H9 (cell line): Measurements from ENCODE around the gene ENOPH1. TPM values are rescaled to one million over a fixed set of nuclear protein-coding genes. Genes with fewer than 3 reads are reported as not detected.

Experiments
- DNase-seq: peaks from one replicate; pipeline ENCODE4 v3.0.0-alpha.2; 2017
- H2AFZ ChIP-seq: one replicate; pipeline ENCODE4 v1.6.1; 2013; ENCODE audit warnings: mild to moderate bottlenecking, low read length, control low read depth, moderate library complexity
- H2AK5ac ChIP-seq: 2 replicates; pipeline ENCODE4 v1.6.1; 2013; ENCODE audit warnings: low read length, control low read depth, mixed read lengths; ENCODE audit not compliant: insufficient read length
- H2BK120ac ChIP-seq: one replicate; pipeline ENCODE4 v1.6.1; 2013; ENCODE audit warnings: low read depth, mild to moderate bottlenecking, low read length, control low read depth, inconsistent platforms; ENCODE audit not compliant: poor library complexity, severe bottlenecking
- H2BK12ac ChIP-seq: 2 replicates; pipeline ENCODE4 v1.6.1; 2013; ENCODE audit warnings: low read length, control low read depth, mixed read lengths, low read depth; ENCODE audit not compliant: insufficient read length
- H2BK15ac ChIP-seq: 2 replicates; pipeline ENCODE4 v1.6.1; 2013; ENCODE audit warnings: low read depth, low read length, control low read depth
- H2BK20ac ChIP-seq: one replicate; pipeline ENCODE4 v1.6.1; 2013; ENCODE audit warnings: low read depth, mild to moderate bottlenecking, low read length, control low read depth, inconsistent platforms; ENCODE audit not compliant: poor library complexity, severe bottlenecking
- H2BK5ac ChIP-seq: 2 replicates; pipeline ENCODE4 v1.6.1; 2013; ENCODE audit warnings: low read length, control low read depth, mixed read lengths; ENCODE audit not compliant: insufficient read length
- H3K14ac ChIP-seq: 2 replicates; pipeline ENCODE4 v1.6.1; 2013; ENCODE audit warnings: low read length, control low read depth; ENCODE audit not compliant: insufficient read depth
- H3K18ac ChIP-seq: 2 replicates; pipeline ENCODE4 v1.6.1; 2013; ENCODE audit warnings: low read depth, mild to moderate bottlenecking, mixed read lengths, low read length, control low read depth; ENCODE audit not compliant: insufficient read length
- H3K23ac ChIP-seq: 2 replicates; pipeline ENCODE4 v1.6.1; 2013; ENCODE audit warnings: low read length, control low read depth, mixed read lengths, low read depth; ENCODE audit not compliant: insufficient read length
- H3K23me2 ChIP-seq: 2 replicates; pipeline ENCODE4 v1.6.1; 2013; ENCODE audit warnings: low read depth, mild to moderate bottlenecking, mixed read lengths, low read length, control low read depth; ENCODE audit not compliant: insufficient read length, poor library complexity, severe bottlenecking
- H3K27ac ChIP-seq: 2 replicates; pipeline ENCODE4 v1.5.1; 2013; ENCODE audit warnings: low read length, control low read depth, mixed read lengths, low read depth; ENCODE audit not compliant: insufficient read length
- H3K27me3 ChIP-seq: 2 replicates; pipeline ENCODE4 v1.6.1; 2013; ENCODE audit warnings: low read length, control low read depth, inconsistent platforms; ENCODE audit not compliant: insufficient read depth
- H3K4ac ChIP-seq: 2 replicates; pipeline ENCODE4 v1.6.1; 2013; ENCODE audit warnings: low read depth, mild to moderate bottlenecking, control low read depth, inconsistent platforms, low read length, moderate library complexity
- H3K4me1 ChIP-seq: 2 replicates; pipeline ENCODE4 v1.6.1; 2013; ENCODE audit warnings: low read length, control low read depth, inconsistent platforms; ENCODE audit not compliant: insufficient read depth
- H3K4me2 ChIP-seq: 2 replicates; pipeline ENCODE4 v1.6.1; 2013; ENCODE audit warnings: low read length, control low read depth, mixed read lengths; ENCODE audit not compliant: insufficient read length, insufficient read depth
- H3K56ac ChIP-seq: 2 replicates; pipeline ENCODE4 v1.6.1; 2013; ENCODE audit warnings: low read depth, mild to moderate bottlenecking, mixed read lengths, low read length, control low read depth; ENCODE audit not compliant: insufficient read length
- H3K79me1 ChIP-seq: 2 replicates; pipeline ENCODE4 v1.6.1; 2013; ENCODE audit warnings: low read depth, mild to moderate bottlenecking, moderate library complexity, low read length, control low read depth, inconsistent platforms; ENCODE audit not compliant: insufficient read depth, poor library complexity, severe bottlenecking
- H3K79me2 ChIP-seq: 2 replicates; pipeline ENCODE4 v1.6.1; 2013; ENCODE audit warnings: low read length, control low read depth, inconsistent platforms; ENCODE audit not compliant: insufficient read depth
- H3K9ac ChIP-seq: 2 replicates; pipeline ENCODE4 v1.6.1; 2013; ENCODE audit warnings: low read length, control low read depth, mixed read lengths; ENCODE audit not compliant: insufficient read length; ENCODE audit errors: extremely low read depth
- H3K9me3 ChIP-seq: one replicate; pipeline ENCODE4 v1.6.1; 2013; ENCODE audit warnings: low read depth, low read length, inconsistent platforms; ENCODE audit not compliant: control insufficient read depth
- H3T11ph ChIP-seq: one replicate; pipeline ENCODE4 v1.6.1; 2013; ENCODE audit warnings: mild to moderate bottlenecking, low read length, control low read depth, inconsistent platforms
- H4K20me1 ChIP-seq: one replicate; pipeline ENCODE4 v1.6.1; 2013; ENCODE audit not compliant: control insufficient read depth, insufficient read length, insufficient read depth
- H4K5ac ChIP-seq: 2 replicates; pipeline ENCODE4 v1.6.1; 2013; ENCODE audit warnings: low read depth, mild to moderate bottlenecking, mixed read lengths, low read length, control low read depth; ENCODE audit not compliant: insufficient read length
- H4K8ac ChIP-seq: replicated peaks from 2 replicates; pipeline ENCODE4 v1.6.1; 2013; ENCODE audit warnings: low read length, control low read depth, mixed read lengths, low read depth; ENCODE audit not compliant: insufficient read length
- H4K91ac ChIP-seq: 2 replicates; pipeline ENCODE4 v1.6.1; 2013; ENCODE audit warnings: low read depth, mild to moderate bottlenecking, moderate library complexity, mixed read lengths, low read length, control low read depth; ENCODE audit not compliant: insufficient read length
- H3K27ac Mint-ChIP-seq, 3 experiments: 2 replicates in 2 of 3; 3 replicates in 1 of 3; pipeline ENCODE4 v1.8.0; 2020 to 2021; ENCODE audit warnings: mixed read lengths in 3 of 3, mild to moderate bottlenecking in 1 of 3, moderate library complexity in 1 of 3
- H3K27me3 Mint-ChIP-seq: 2 replicates; pipeline ENCODE4 v1.8.0; 2021; ENCODE audit warnings: low read depth, mild to moderate bottlenecking, moderate library complexity, mixed read lengths
- H3K36me3 Mint-ChIP-seq, 3 experiments: 2 replicates in 2 of 3; 3 replicates in 1 of 3; pipeline ENCODE4 v1.8.0; 2020 to 2021; ENCODE audit warnings: low read depth in 3 of 3, mixed read lengths in 3 of 3; ENCODE audit not compliant: insufficient read depth in 1 of 3
- H3K4me1 Mint-ChIP-seq, 2 experiments: 2 replicates each; pipeline ENCODE4 v1.8.0; 2020; ENCODE audit warnings: mixed read lengths in 2 of 2
- H3K4me3 Mint-ChIP-seq, 2 experiments: 2 replicates in 1 of 2; 3 replicates in 1 of 2; pipeline ENCODE4 v1.8.0; 2020 to 2021; ENCODE audit warnings: mild to moderate bottlenecking in 2 of 2, mixed read lengths in 2 of 2, moderate library complexity in 1 of 2
- H3K9me3 Mint-ChIP-seq, 2 experiments: 2 replicates in 1 of 2; 3 replicates in 1 of 2; pipeline ENCODE4 v1.8.0; 2020; ENCODE audit warnings: mild to moderate bottlenecking in 2 of 2, mixed read lengths in 2 of 2, moderate library complexity in 1 of 2
- CTCF ChIP-seq: fragments of 200-600 bp; sonication (generic); conservative IDR thresholded peaks from 3 replicates; pipeline ENCODE4 v1.8.0; 2021; ENCODE audit warnings: antibody characterized with exemption, mild to moderate bottlenecking
- WGBS: extraction: QIAGEN DNeasy Blood & Tissue Kit; methylation state at CpG from one replicate; pipeline ENCODE4 v1.1.7; 2013; ENCODE audit warnings: missing lambda C conversion rate, low lambda C conversion rate, mixed read lengths; ENCODE audit not compliant: insufficient read length; ENCODE audit errors: extremely low coverage; 5-methylcytosine and 5-hydroxymethylcytosine counted together
- long read RNA-seq: library from polyadenylated mRNA; unstranded; transcript quantifications from one replicate; pipeline ENCODE4 v2.0.0, GENCODE V29; 2020
- total RNA-seq: library from RNA; stranded (reverse); gene quantifications from 2 replicates; pipeline ENCODE4 v1.2.1, GENCODE V29; 2021

ENOPH1 gene
- total RNA-seq, result 62.4 and 66.4 TPM in 2 replicates
- long read RNA-seq, transcript ENOPH1-201 (6 exons, 2,025 nt), result major isoform, 652 of 1,107 reads
- long read RNA-seq, transcript ENOPH1-202 (5 exons, 1,689 nt), result minor isoform, 200 of 1,107 reads
- long read RNA-seq, transcript ENOPH1-203 (6 exons, 1,874 nt), result minor isoform, 126 of 1,107 reads
- long read RNA-seq, partial matches to known transcripts, result 16 of 1,107 reads
- long read RNA-seq, other reads (novel, unspliced or antisense), result 113 of 1,107 reads

- no peak for TF ChIP-seq CTCF
- no peaks in the 10 kb centered on the region for H4K20me1 ChIP-seq
Observed at GRCh38 chr4:82430193-82430963, at the start of gene ENOPH1, which contains the start of gene HNRNPDL. ENOPH1 (plus strand) TSS chr4:82430590; CDS start chr4:82430830, 240 bp downstream. HNRNPDL (minus strand) TSS chr4:82430462; CDS start chr4:82429690, 772 bp downstream.

More at GRCh38 chr4:82430193-82430963, at the start of gene ENOPH1, which contains the start of gene HNRNPDL:
- Mint-ChIP-seq H3K4me3 (peak within 1 kb of the TSS; percentile 100), H3K36me3 (peaks cover 58 to 76% (median 65%) of the 10 kb centered on the region in 3 experiments), H3K27me3 (peaks cover 4% of the 10 kb centered on the region; the same call in 1 of the 2 replicates), H3K4me1 (peaks cover 39 to 47% of the 10 kb centered on the region in 2 experiments), H3K27ac (peak within 1 kb of the TSS; percentile 100), H3K9me3 (peaks cover 0 to 4% of the 10 kb centered on the region in 2 experiments; a peak in 2 of 5 replicates)
- H2AK5ac ChIP-seq, result no peak within 1 kb of the TSS
- peak within 1 kb of the TSS; percentile 91 for H2BK120ac ChIP-seq
- no peaks in the 10 kb centered on the region for H3K9me3 ChIP-seq
- H2BK20ac ChIP-seq, result no peak within 1 kb of the TSS
- peak; percentile 97 for DNase-seq
- H2BK5ac ChIP-seq, result peak within 1 kb of the TSS; percentile 96
- H3K23ac ChIP-seq, result no peak within 1 kb of the TSS
- no peaks in the 10 kb centered on the region for H3K27me3 ChIP-seq
- H3K79me1 ChIP-seq, result no peaks in the 10 kb centered on the region
- peak within 1 kb of the TSS; percentile 87 for H3K56ac ChIP-seq
- H3K79me2 ChIP-seq, result peaks cover 63% of the 10 kb centered on the region
- H3K4me1 ChIP-seq, result no peaks in the 10 kb centered on the region
- no peak within 1 kb of the TSS for H2AFZ ChIP-seq
- H3K18ac ChIP-seq, result peak within 1 kb of the TSS; percentile 98
- peak within 1 kb of the TSS; percentile 94; the same call in 1 of the 2 replicates for H3K4ac ChIP-seq
- H2BK12ac ChIP-seq, result no peak within 1 kb of the TSS
- H3K9ac ChIP-seq, result peak within 1 kb of the TSS; percentile 97
- peak within 1 kb of the TSS; percentile 93 for H4K5ac ChIP-seq
- H3T11ph ChIP-seq, result peak within 1 kb of the TSS; percentile 67
- H2BK15ac ChIP-seq, result no peak within 1 kb of the TSS
- peak within 1 kb of the TSS; percentile 98 for H4K91ac ChIP-seq
- peak within 1 kb of the TSS; percentile 99 for H3K4me2 ChIP-seq
- peaks cover 6% of the 10 kb centered on the region for H3K23me2 ChIP-seq
- WGBS, result no CpG with 5 or more reads among the region's 83 CpGs
- H3K27ac ChIP-seq, result peak within 1 kb of the TSS; percentile 71
- H3K14ac ChIP-seq, result peak within 1 kb of the TSS; percentile 99
- H4K8ac ChIP-seq, result peak within 1 kb of the TSS; percentile 68
